Central memory CD4-positive, alpha-beta T cell (primary cell): ENCODE data around the gene RERE.

Experiments
- DNase-seq: peaks from one replicate; pipeline ENCODE4 v3.0.0; 2022

The RERE gene

DNA sequence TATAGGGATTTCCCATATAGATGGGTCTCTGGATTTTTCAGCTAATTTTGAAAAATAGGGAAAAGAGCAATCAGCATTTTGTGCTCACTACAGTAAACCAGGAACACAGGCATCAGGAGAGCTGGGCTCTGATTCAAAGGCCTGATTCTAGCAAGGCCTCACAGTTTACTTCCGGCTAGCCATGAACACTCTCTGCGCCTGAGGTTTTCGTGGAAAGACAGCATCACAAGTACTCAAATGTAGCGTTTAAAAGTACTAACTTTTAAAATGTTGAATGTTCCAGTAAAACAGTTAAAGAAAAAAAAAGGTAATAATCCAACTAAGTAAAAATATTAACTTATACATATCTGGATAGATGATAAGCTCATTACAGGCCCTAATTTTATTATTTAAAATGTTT lies 379.0 kb downstream of the RERE start:
- no peak for DNase-seq

DNA sequence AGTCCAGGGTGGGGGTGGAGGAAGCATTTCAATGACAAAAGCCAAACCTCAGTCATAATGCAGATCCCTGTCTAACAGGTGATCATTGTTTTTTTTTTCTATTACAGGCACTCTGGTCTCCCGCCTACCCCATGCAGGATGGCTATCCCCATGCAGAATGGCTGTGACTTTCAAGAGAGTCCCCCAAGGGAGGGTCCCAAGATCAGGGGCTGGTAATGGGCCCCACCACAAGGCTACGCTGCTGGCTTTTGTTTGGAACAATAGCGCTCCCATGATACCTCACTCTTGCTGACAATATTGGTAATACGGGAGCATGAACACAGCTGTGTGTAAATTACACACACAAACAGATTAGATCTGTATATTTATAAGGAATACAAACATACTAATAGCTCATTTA lies 380.1 kb downstream of the RERE start:
- DNase-seq: no peak

DNA sequence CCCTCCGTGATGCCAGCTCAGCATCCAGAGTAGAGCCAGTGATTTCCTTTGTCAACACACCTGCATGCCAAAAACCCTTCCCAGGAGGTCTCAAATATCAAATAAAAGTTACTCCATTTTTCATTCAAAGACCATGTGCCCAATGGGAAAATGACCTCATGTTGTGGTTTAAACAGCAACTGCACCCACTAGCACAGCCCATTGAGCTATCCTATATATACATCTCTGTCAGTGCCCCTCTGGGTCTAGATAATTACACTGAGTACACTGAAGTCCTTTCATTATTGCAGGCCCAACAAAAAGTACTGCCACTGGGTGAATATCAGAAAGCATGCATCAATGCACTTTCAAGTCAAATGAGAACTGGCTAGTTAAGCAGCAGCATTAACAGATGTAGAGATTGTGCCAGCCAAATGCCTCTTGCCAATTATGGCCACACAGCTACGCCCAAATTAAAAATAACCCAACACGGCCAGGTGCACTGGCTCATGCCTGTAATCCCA lies 381.8 kb downstream of the RERE start:
- DNase-seq: no peak

DNA sequence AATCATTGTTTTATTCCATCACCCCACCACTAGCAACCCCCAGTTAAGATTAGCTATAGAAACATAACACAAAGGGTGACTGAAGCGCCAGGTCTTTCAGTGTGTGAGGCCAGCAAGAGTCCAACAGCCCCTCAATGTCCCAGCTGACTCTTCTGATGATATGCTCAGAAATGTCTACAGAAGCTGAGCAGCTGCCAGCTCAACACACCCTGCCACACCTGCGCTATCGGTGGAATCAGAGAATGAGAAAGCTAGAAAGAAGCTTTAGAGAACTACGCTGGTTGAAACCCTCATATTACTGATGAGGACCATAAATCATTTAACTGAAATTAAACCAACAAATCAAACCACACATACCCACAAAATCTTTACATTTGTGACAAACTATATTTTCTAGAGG lies 383.3 kb downstream of the RERE start:
- DNase-seq: no peak

DNA sequence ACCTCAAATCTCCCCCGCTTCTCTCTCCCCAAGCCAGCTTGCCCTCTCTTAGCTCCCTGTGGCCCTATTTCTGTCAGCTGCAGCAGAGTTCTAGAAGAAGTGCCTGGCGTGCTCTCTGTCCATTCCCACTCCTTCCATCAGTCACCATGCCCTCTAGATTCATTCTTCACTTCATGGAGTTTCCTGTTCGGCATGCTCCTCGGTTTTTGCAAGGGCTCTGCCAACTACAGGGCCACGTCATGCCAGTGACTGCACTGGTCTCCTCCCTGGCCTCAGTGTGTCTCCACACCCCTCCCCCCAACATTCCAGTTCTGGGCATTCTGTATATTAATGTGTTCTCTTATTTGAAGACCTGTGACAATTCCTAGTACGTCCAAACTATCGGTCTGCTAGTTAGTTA lies 385.7 kb downstream of the RERE start:
- DNase-seq: no peak

DNA sequence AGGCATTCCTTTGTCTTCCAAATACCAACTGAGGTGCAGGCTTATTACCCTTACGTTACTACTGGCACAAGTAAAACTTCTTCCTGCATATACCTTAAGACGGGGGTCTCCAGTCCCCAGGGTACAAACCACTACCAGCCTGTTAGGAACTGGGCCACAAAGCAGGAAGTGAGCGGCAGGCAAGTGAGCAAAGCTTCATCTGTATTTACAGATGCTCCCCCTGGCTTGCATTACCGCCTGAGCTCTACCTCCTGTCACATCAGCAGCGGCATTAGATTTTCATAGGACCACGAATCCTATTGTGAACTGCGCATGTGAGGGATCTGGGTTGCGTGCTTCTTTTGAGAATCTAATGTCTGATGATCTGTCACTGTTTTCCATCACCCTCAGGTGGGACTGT lies 386.4 kb downstream of the RERE start:
- peak; percentile 30 for DNase-seq

DNA sequence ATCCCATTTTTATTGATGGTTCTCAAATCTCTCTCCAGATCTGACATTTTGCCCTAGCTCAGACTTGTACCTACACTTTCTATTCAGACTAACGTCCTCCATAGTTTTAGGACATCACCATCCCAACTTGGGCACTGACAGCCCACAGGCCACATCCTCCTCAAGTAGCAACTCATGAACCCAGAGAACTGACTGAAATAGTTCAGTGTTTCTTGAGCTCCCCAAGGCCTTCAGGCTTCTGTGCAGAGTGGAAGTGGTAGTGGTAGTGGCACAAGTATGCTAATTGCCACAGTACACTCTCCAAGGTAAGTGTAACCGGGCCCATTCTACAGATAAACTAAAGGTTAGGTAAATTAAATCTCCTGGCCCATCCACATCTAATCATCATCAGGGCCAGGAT lies 387.0 kb downstream of the RERE start:
- no peak for DNase-seq

DNA sequence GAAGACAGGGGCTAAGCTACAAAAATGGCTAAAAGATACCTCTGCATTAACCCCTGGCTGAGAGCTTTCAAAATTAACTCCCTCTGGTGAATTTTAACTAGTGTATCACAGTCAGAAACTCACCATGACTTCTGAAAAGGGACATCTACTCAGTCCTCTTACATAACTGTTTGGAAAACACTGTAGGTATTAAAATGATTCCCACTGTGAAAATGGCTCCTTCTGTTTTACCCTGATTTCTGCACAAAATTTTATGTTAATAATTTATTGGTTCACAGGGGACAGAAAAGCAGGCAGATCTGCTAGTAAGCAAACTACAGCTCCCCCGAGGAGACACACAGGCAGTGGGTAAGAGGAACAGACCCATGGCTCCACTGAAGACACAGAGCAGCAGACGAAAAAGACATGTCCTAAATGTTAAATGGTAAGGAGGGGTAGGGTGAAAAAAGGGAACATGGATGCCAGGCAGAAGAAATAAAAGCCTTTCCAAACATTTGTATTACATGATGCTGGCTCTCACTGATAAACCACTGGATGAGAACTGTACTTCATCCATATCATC lies 387.8 kb downstream of the RERE start:
- DNase-seq: no peak

DNA sequence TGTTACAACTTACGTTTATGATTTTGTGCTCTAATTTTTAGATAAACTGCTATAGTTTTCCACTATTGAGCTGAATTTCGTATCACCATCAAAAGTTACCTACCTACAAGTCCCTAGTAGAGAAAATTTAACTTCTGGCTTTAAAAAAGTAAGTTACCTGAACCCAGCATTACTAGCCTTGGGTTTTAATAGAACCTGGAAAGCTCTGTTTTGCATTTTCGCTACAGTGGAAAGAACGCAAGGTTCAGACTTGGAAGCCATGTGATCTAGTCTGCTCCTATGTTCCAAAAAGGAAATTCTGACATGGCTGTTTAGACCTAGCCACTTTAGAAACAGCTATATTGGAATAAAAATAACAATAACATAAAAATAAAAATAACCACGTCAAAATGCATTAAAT lies 389.0 kb downstream of the RERE start:
- DNase-seq: no peak

DNA sequence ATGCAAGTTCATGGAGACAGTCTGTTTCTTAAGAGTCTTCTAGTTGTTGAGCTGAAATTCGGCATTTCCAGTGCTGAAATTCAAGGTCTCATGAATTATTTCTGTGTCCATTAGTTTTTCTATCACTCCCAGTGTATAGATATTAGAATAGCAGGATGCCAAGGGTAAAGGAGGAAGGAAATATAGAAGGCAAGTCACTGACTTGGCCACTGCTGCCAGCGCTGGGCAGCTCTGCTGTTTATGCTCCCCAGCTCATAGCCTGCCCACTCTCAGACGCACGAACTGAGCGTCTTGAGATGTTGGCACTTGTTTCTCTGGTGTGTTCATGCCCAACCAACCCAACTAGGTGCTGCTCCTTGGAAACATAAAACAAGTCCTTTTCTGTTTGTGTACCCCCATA lies 389.5 kb downstream of the RERE start:
- no peak for DNase-seq

DNA sequence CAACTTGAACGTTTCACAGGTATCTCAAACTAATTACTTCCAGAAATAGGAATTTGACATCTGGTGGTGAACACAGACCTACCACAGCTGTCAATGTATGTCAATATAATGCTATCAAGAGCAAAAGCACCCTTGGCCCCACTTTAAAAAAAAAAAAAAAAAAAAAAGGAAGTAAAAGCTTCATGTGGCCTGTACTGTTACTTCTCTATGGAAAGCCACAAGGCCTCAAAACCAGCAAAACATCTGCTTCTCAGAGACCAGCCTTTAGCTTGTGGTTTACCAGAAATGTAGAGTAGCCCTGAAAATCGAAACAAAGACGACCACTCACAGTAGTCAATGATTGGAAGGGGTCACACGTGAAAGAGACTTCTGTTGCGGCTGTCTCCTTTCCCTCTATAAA lies 389.9 kb downstream of the RERE start:
- peak; percentile 58 for DNase-seq

DNA sequence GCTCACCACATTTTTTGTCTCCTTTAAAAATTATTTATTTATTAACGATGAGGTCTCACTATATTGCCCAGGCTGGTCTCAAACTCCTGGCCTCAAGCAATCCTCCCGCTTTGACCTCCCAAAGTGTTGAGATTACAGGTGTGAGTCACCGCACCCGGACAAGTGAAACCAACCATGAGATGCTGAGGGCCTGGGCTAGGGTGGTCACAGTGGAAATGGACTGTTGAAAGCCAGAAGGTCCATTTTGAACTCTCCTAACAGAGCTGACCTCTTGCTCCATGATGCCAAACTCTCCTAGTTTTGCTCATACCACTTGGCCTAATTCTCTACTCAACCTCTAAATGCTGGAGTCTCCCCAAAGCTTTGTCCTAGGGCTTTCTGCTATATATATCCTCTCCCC lies 390.4 kb downstream of the RERE start:
- no peak for DNase-seq

DNA sequence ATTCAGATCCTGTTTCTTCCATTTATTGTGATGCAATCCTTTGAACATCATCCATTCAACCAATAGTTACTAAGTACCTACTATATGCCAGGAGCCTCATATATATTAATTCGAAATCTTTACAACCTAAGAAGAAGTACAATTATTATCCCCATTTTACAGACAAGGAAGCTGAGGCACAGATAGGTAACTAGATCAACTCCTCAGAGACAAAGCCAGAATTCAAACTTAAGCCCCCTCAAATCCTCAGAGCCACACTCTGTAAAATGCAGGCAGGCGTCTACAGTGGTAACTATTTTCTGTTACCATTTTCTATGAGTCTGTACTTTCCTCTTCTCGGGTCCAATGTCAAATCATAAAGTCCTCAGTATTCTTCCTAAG lies 391.7 kb downstream of the RERE start:
- no peak for DNase-seq

DNA sequence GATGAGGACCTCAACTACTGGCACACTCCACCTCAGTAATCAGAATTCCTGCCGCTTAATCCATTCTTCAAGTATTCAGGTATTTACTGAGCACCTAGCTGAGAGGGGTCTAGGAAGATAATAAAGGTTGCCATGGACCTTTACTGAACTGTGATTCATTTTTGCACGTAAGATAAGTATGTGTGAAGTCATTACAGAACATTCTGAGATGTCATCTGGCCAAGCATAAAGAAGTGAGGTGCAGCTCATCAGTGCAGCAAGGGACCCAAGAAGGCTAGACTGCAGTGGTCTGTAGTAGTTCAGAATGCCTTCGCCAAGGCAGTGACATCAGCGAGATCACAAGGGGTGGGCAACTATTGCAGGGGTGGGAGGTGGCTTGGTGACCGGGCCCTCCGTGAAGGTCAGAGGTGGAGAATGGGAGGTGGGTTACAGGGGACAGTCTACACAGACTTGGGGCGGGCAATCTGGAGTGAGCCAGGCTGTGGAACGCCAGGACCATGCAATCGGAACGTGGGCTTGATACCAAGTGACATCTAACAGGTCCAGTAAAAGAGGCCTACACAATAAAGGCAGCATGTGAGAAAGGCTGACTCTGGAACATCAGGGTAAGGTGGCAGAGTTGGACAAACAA lies 392.2 kb downstream of the RERE start:
- no peak for DNase-seq

DNA sequence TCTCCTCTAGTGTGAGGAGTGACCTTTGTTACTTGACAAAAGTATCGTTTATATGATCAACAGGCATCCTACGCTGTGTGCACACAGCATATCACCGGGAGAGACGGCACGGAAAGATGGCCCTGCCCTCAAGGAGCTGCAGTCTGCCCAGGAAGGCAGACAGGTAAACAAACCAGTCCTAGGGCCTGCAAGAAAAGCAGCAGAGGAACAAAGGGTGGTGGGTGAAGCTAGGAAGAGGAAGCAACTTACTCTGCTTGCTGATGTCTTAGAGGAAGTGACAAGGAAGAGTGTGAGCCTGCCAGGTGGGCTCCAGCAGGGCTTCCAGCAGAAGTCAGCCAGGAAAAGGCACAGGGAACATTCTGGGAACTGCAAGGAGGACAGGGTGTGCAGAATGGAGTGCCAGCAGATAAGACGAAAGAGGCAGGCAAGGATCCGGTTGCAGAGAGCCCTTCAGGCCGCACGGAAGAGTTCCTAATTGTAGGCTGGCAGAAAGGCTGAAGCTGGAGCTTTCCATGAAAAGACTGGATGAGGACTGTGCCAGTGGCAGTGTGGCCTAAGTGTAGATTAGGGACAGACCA lies 392.8 kb downstream of the RERE start:
- peak; percentile 61 for DNase-seq

DNA sequence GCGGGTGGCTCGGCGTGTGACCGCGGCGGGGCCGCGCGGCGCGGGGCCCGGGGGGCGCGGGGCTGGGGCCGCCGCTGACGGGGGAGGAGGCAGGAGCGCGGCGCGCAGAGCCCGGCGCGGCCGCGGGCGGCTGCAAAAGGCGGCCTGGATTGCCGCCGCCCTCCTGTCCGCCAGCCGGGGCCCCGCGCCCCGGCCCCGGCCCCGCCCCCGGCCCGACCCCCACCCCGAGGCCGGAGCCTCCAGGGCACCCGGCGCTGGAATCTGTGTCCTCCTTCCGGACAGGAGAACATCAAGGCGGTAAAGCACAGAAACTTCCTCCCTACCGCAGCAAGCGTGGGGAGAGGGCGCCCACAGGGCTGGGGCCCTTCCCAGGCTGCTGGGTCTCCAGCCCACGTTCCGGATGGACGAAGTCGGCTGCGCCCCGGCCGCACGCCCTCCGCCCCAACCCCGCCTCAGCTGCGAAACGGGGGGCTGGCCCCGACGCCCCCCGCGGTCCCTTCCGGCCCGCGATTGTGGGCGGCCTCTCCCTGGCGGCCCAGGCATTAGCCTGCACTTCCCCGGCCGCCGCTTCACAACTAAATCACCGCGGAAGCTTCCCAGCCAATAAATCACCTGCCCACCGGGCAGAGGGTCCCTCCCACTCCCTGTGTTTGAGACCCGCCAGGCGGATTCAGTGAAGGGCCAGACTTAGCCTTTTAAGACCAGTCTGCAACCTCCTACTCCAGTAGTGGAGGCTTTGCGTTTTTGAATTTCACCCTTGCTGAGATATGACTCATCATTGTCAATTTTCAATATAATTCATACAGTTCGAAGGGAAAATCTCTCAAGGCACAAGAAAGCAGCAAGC lies 393.5 kb downstream of the RERE start:
- DNase-seq: peak; percentile 53

DNA sequence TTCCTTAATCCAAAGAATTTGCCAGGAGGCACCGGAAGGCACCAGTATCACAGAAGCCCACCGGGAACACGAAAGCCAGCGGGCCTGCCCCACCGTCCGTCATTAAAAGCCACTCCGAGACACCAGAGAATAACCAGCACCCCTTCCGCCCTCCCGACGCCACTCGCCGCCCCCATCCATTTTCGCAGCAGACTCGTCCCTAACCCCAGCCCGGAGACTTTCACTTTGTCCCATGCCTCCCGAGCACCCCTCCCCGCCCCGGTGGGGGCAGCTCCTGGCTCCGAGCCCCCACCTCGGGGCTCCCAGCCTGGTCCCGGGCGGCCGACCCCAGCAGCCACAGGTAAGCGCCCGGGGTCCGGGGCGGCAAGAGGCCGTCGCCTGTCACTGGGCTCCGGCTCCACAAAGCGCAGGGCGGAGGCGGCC lies 394.2 kb downstream of the RERE start:
- peak; percentile 39 for DNase-seq

DNA sequence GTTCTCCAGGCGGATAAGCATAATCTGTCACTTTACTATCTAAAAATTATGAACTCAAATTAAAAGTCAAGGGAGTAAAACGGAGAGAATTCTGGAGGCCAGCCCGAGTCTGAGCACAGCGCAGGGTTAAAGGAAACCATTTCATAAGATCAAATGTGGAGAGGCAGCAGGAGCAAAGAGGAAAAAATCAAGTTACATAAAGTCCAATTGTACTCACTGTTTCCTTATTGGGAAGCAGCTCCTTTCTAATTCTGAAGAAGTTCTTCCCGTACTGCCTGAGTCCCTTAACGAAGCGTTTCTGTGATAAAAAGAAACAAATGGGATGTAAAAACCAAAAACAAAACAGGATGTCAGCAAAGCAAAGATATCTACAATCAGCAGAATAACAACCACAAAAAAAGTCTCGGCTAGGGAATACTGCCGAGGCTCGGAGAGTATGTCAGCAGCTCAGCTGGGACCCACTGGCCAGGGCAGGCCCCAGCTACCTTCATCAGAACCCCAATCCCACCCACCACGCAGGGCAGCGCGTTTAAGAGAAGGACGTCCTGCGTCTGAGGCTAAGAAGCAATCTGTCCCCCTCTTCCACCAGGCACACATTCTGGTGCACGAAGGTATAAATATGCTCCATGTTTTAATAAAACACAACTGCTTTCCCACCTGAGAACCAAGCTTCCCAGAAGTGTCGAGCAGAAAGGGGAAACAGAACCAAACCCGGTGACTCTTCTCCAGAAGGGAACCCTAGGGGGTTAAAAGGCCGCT lies 394.8 kb downstream of the RERE start:
- DNase-seq: peak; percentile 21

DNA sequence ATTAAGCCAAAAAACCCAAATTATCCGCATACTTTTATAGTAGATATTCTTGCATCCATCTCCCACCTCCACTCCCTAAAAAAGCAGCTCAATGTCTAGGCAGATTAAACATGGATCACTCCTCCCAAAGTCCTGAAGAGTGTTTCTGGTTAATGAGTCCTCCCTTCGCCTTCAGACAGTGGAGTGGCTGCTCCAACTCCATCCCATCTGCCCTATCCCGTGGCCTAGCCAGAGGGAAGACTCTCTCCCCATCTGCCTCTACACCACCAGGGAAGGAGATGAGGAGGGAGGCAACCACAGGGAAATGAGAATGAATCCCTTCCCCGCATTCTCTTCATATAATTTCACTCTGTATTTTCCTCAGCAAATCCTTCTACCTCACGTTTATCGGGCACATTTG lies 395.7 kb downstream of the RERE start:
- no peak for DNase-seq

DNA sequence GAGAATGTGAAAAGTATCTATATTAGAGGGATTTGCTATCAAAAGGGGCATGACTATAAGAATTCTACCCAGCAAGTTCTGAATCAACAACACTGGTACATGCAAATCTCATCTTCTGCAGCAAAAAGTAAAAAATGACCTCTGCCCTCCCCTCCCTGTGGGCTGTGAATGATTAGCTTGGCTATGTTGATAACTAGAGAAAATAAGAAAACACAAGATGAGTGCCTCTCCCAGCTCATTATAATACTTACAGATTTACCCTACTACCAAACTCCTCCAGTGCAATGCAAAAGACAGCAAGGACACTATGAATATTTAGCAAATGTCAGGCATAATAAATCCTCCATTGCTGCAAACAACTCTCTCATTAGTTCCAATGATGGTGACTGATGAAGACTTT lies 397.1 kb downstream of the RERE start:
- no peak for DNase-seq

DNA sequence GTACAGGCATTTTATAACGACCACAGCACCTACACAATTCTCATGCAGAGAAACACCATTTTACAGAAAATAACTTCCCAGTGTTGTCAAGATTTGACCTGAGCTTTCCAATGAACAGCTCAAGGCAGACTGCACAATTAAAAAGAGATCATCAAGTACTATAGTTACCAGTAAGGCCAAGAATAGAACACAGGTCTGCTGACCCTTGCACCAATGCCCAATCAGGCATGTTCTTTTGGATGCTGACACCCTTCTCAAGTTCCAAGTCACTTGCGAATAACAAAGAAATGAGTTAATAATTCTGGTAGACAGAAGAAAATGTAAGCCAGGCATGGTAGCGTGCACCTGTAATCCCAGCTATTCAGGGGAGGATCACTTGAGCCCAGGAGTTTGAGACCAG lies 397.6 kb downstream of the RERE start:
- no peak for DNase-seq

DNA sequence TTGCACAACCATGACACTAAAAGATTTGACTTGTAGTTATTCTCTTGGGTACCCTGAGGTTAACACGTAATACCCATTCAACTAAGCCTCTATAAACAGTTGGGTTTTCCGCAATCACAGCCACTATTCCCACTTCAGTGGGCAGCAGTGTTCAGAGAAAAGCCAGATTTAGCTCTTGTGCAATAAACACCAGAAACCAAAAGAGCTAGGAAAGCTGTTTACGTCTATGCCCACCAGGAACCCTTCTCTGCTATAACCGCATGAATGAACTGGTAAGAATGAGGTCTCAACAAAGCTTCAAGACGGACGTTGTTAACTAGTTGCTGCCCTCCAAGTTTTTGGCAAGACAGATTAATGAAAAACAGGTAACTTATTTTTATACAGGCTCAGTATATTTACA lies 398.3 kb downstream of the RERE start:
- no peak for DNase-seq

DNA sequence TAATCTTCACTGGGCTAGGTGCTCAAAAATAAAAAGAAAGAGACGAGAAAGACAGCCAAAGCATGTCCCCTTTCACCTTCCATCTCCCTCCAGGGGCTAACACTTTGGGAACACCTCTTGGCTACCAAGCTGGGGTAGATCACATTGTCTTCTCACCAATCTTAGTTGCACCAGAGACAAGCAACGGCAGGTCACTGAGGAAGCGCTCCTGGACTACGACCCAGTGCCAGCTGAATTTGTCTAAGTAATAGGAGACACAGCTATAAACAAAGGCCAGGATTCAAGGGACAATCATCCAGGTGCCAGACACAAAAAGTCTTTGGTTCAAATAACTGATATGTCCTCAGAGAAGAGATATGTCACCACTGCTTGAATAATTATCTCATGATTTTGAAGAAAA lies 399.1 kb downstream of the RERE start:
- no peak for DNase-seq
